Right lobe of liver (tissue), 6 donors: ENCODE results near the gene CLIP4. TPM values are rescaled to one million over a fixed set of nuclear protein-coding genes. Genes with fewer than 3 reads are reported as not detected.

Experiments
- ATAC-seq, 4 donors: fragments of 200-7000 bp; cut with Tn5 transposase; one replicate each; pipeline ENCODE4 v1.9.1; 2020; ENCODE audit warnings: mild to moderate bottlenecking in 4 of 4, moderate library complexity in 4 of 4
- DNase-seq, 3 donors: peaks; one replicate each; pipeline ENCODE4 v3.0.0-alpha.2; 2020
- H3K27ac ChIP-seq, 3 donors: fragments of 200-600 bp; one replicate each; pipeline ENCODE4 v1.8.0; 2022
- H3K27me3 ChIP-seq, 2 donors: fragments of 200-600 bp; one replicate each; pipeline ENCODE4 v1.8.0; 2022
- H3K36me3 ChIP-seq, 4 donors: fragments of 200-600 bp; sonication (generic) in 1 of 4; one replicate each; pipeline versions ENCODE4 v1.5.1 to v1.8.0; 2017 to 2022; ENCODE audit warnings: control low read depth in 1 of 4
- H3K4me1 ChIP-seq, 4 donors: fragments of 200-600 bp; sonication (generic) in 1 of 4; one replicate each; pipeline versions ENCODE4 v1.5.1 to v1.8.0; 2017 to 2022; ENCODE audit warnings: control low read depth in 1 of 4
- H3K4me3 ChIP-seq, 3 donors: fragments of 200-600 bp; one replicate each; pipeline ENCODE4 v1.8.0; 2022
- H3K9me3 ChIP-seq, 4 donors: fragments of 200-600 bp; sonication (generic) in 1 of 4; one replicate each; pipeline versions ENCODE4 v1.5.1 to v1.8.0; 2017 to 2022; ENCODE audit warnings: control low read depth in 1 of 4
- CTCF ChIP-seq, 4 donors: fragments of 200-600 bp in 3 of 4; fragments of 450-650 bp in 1 of 4; IDR thresholded peaks; one replicate each; pipeline versions ENCODE4 v1.5.1 to v1.8.0; 2016 to 2022; ENCODE audit warnings: antibody characterized with exemption in 4 of 4, mild to moderate bottlenecking in 2 of 4
- POLR2A ChIP-seq: fragments of 450-650 bp; IDR thresholded peaks from one replicate; pipeline ENCODE4 v1.6.1; 2017; ENCODE audit warnings: antibody characterized with exemption, mild to moderate bottlenecking
- WGBS: methylation state at CpG from one replicate; pipeline ENCODE4 v1.1.6; 2018; ENCODE audit warnings: low coverage, low lambda C conversion rate; ENCODE audit not compliant: insufficient coverage; ENCODE audit errors: missing lambda C conversion rate; 5-methylcytosine and 5-hydroxymethylcytosine counted together
- intact Hi-C, 2 donors: fragments of 100-400 bp; cut with DNase I; formaldehyde crosslinking; loops; one replicate each; pipeline versions ENCODE4 v1.11.2 to v1.14.1; 2022
- total RNA-seq, 6 experiments: library from RNA; depleted of rRNA in 2 of 6; stranded (reverse); fragments of >200 nt in 2 of 6; fragmentation: NEBNext Ultra II Directional in 3 of 6; extraction: Animal tissue kit (Norgen Biotek cat#: 25700) in 3 of 6; gene quantifications; one replicate each; pipeline versions ENCODE4 v1.1.0 to v1.2.4, GENCODE V29; 2016 to 2023
- donor health status: DM: no; HTN: yes; CAD: no.
- donor health status: DM: no; HTN: no; CAD: no.
- donor health status: DM: no; HTN: no; CAD: no.
- donor health status: DM: no; HTN: yes; CAD: no.
- donor health status: DM: no; HTN: yes; CAD: no.

CLIP4 gene
- total RNA-seq, 6 experiments from 2014 or later = 2.7 to 7.3 (median 5.3) TPM

GRCh38 chr2:29134933-29135332 is 19.7 kb downstream of the CLIP4 start:
- no peak overlapping the region for H3K4me3 ChIP-seq
- H3K36me3 ChIP-seq = peaks cover 0 to 2% (median 0%) of the 10 kb centered on the region in 4 donors
- no peaks in the 10 kb centered on the region for H3K9me3 ChIP-seq
- H3K4me1 ChIP-seq = peaks cover 0 to 9% (median 3%) of the 10 kb centered on the region in 4 donors
- WGBS = 72% methylated on average over 1 of the region's 1 CpG
- TF ChIP-seq POLR2A (no peak), CTCF (IDR thresholded peaks at IDR 0.05) (no peak)
- no peak for ATAC-seq
- no peak overlapping the region for H3K27ac ChIP-seq
- DNase-seq = no peak
- no peaks in the 10 kb centered on the region for H3K27me3 ChIP-seq
- intact Hi-C loops = no loop called here

GRCh38 chr2:29139152-29139551 is 23.9 kb downstream of the CLIP4 start:
- ATAC-seq = no peak
- WGBS = 87% methylated on average over 3 of the region's 3 CpGs
- TF ChIP-seq CTCF (IDR thresholded peaks at IDR 0.05) (no peak), POLR2A (no peak)

GRCh38 chr2:29139731-29140130 is 24.5 kb downstream of the CLIP4 start:
- Histone ChIP-seq H3K27me3 (no peaks in the 10 kb centered on the region), H3K9me3 (no peaks in the 10 kb centered on the region), H3K4me1 (no peaks in the 10 kb centered on the region), H3K36me3 (peaks cover 0 to 2% (median 0%) of the 10 kb centered on the region in 4 donors), H3K27ac (no peak overlapping the region), H3K4me3 (no peak overlapping the region)
- TF ChIP-seq POLR2A (no peak), CTCF (IDR thresholded peaks at IDR 0.05) (no peak)
- WGBS = 20% methylated on average over 1 of the region's 1 CpG
- ATAC-seq (no peak), DNase-seq (no peak)
- intact Hi-C loops = no loop called here

More at GRCh38 chr2:29139152-29139551, 23.9 kb downstream of the CLIP4 start:
- Histone ChIP-seq H3K4me3 (no peak overlapping the region), H3K36me3 (peaks cover 0 to 2% (median 0%) of the 10 kb centered on the region in 4 donors), H3K4me1 (no peaks in the 10 kb centered on the region), H3K27ac (no peak overlapping the region), H3K27me3 (no peaks in the 10 kb centered on the region), H3K9me3 (no peaks in the 10 kb centered on the region)
- no peak for DNase-seq
- intact Hi-C loops = no loop called here

- TF ChIP-seq CTCF (IDR thresholded peaks at IDR 0.05) = no peak
- TF ChIP-seq POLR2A = no peak
- Histone ChIP-seq H3K9me3 (no peaks in the 10 kb centered on the region), H3K36me3 (no peaks in the 10 kb centered on the region), H3K4me1 (no peaks in the 10 kb centered on the region), H3K27ac (no peak overlapping the region), H3K4me3 (no peak overlapping the region), H3K27me3 (no peaks in the 10 kb centered on the region)
- intact Hi-C loops = no loop called here
- ATAC-seq (no peak), DNase-seq (no peak)
- WGBS = 76% methylated on average over 2 of the region's 6 CpGs
These were observed 28.4 kb downstream of the CLIP4 start for GRCh38 chr2:29143657-29144056.

- ATAC-seq (no peak), DNase-seq (no peak)
- intact Hi-C loops = no loop called here
- Histone ChIP-seq H3K4me1 (no peaks in the 10 kb centered on the region), H3K4me3 (no peak overlapping the region), H3K9me3 (no peaks in the 10 kb centered on the region), H3K27ac (no peak overlapping the region), H3K27me3 (no peaks in the 10 kb centered on the region), H3K36me3 (no peaks in the 10 kb centered on the region)
- TF ChIP-seq POLR2A (no peak), CTCF (IDR thresholded peaks at IDR 0.05) (no peak)
- 82% methylated on average over 3 of the region's 3 CpGs for whole genome bisulfite sequencing
These were observed 31.0 kb downstream of the CLIP4 start for GRCh38 chr2:29146197-29146596.
